Thyroid gland (tissue), 4 donors: ENCODE data around the gene PDE5A. TPM values are rescaled to one million over a fixed set of nuclear protein-coding genes. Genes with fewer than 3 reads are reported as not detected.
"Not testable (repeated sequence)": the region's sequence is repeated elsewhere in the genome, so short reads cannot be mapped to it uniquely, and the experiment has no call there.

Experiments used
- DNase-seq, 2 donors: peaks; one replicate each; pipeline ENCODE4 v3.0.0-alpha.2; 2019
- H3K27ac ChIP-seq, 3 donors: fragments of 200-600 bp; sonication (generic); 1 replicate in 2 of 3; 2 replicates in 1 of 3; pipeline ENCODE4 v1.5.1; 2016 to 2019; ENCODE audit warnings: mild to moderate bottlenecking in 1 of 3, moderate library complexity in 1 of 3
- H3K27me3 ChIP-seq: fragments of 200-600 bp; sonication (generic); one replicate; pipeline ENCODE4 v1.5.1; 2019
- H3K36me3 ChIP-seq, 2 donors: fragments of 200-600 bp; sonication (generic); one replicate each; pipeline ENCODE4 v1.5.1; 2016 to 2019
- H3K4me1 ChIP-seq, 2 donors: fragments of 200-600 bp; sonication (generic); one replicate each; pipeline ENCODE4 v1.5.1; 2017 to 2019
- H3K4me3 ChIP-seq, 3 donors: fragments of 200-600 bp; sonication (generic); replicated peaks in 1 of 3; 1 replicate in 2 of 3; 2 replicates in 1 of 3; pipeline ENCODE4 v1.5.1; 2016; ENCODE audit warnings: mild to moderate bottlenecking in 1 of 3
- H3K9me3 ChIP-seq: fragments of 200-600 bp; sonication (generic); one replicate; pipeline ENCODE4 v1.5.1; 2017
- CTCF ChIP-seq, 6 experiments: fragments of 200-600 bp in 3 of 6; fragments of 450-650 bp in 3 of 6; sonication (generic) in 3 of 6; IDR thresholded peaks; one replicate each; pipeline ENCODE4 v1.5.1; 2016 to 2019; ENCODE audit warnings: antibody characterized with exemption in 6 of 6, mild to moderate bottlenecking in 2 of 6, inconsistent platforms in 1 of 6, moderate library complexity in 1 of 6
- POLR2A ChIP-seq, 2 donors: fragments of 450-650 bp; IDR thresholded peaks; one replicate each; pipeline ENCODE4 v1.6.1; 2017; ENCODE audit warnings: antibody characterized with exemption in 2 of 2, mild to moderate bottlenecking in 2 of 2, moderate library complexity in 1 of 2
- WGBS, 2 donors: methylation state at CpG; one replicate each; pipeline ENCODE4 v1.1.5; 2017; 5-methylcytosine and 5-hydroxymethylcytosine counted together
- intact Hi-C: fragments of 100-400 bp; cut with DNase I; formaldehyde crosslinking; loops from one replicate; pipeline ENCODE4 v1.15.1; 2023
- total RNA-seq, 4 donors: library from RNA; depleted of rRNA; stranded (reverse); fragments of >200 nt; gene quantifications; one replicate each; pipeline ENCODE4 v1.2.3, GENCODE V29; 2016

The PDE5A gene
- total RNA-seq, 4 donors from 2014 or later = 20.9 to 74.0 (median 30.2) TPM

GRCh38 chr4:119479180-119479808, 149.3 kb downstream of the PDE5A start:
- intact Hi-C loops = no loop called here
- H3K9me3 ChIP-seq = no peaks in the 10 kb centered on the region
- no peak overlapping the region for H3K4me3 ChIP-seq
- no peaks in the 10 kb centered on the region for H3K36me3 ChIP-seq
- no peaks in the 10 kb centered on the region for H3K4me1 ChIP-seq
- H3K27me3 ChIP-seq = no peaks in the 10 kb centered on the region
- no peak for DNase-seq
- no peak for TF ChIP-seq CTCF (IDR thresholded peaks at IDR 0.05)
- no peak for TF ChIP-seq POLR2A (IDR thresholded peaks at IDR 0.05)
- H3K27ac ChIP-seq = no peak overlapping the region
- WGBS, 2 donors = 98 to 100% methylated on average over 2 of the region's 2 CpGs

GRCh38 chr4:119478446-119479179, 150.0 kb downstream of the PDE5A start:
- TF ChIP-seq POLR2A (IDR thresholded peaks at IDR 0.05) (no peak), CTCF (IDR thresholded peaks at IDR 0.05) (no peak)
- no peak overlapping the region for H3K27ac ChIP-seq
- H3K9me3 ChIP-seq = no peaks in the 10 kb centered on the region
- no peak for DNase-seq
- H3K4me1 ChIP-seq = no peaks in the 10 kb centered on the region
- intact Hi-C loops = no loop called here
- H3K27me3 ChIP-seq = no peaks in the 10 kb centered on the region
- H3K36me3 ChIP-seq = no peaks in the 10 kb centered on the region
- no peak overlapping the region for H3K4me3 ChIP-seq

- no peak for TF ChIP-seq POLR2A (IDR thresholded peaks at IDR 0.05)
- no peak for TF ChIP-seq CTCF (IDR thresholded peaks at IDR 0.05)
- Histone ChIP-seq H3K4me3 (no peak overlapping the region), H3K4me1 (no peaks in the 10 kb centered on the region), H3K27ac (no peak overlapping the region), H3K36me3 (no peaks in the 10 kb centered on the region), H3K27me3 (no peaks in the 10 kb centered on the region), H3K9me3 (no peaks in the 10 kb centered on the region)
- intact Hi-C loops = no loop called here
- no peak for DNase-seq
These were observed 151.1 kb downstream of the PDE5A start for GRCh38 chr4:119477412-119478053.

- Histone ChIP-seq H3K4me3 (no peak overlapping the region), H3K36me3 (no peaks in the 10 kb centered on the region), H3K27ac (no peak overlapping the region), H3K4me1 (no peaks in the 10 kb centered on the region), H3K9me3 (no peaks in the 10 kb centered on the region), H3K27me3 (no peaks in the 10 kb centered on the region)
- no peak for DNase-seq
- 65 to 78% methylated on average over 3 of the region's 3 CpGs for WGBS, 2 donors
- intact Hi-C loops = no loop called here
- TF ChIP-seq POLR2A (IDR thresholded peaks at IDR 0.05) (no peak), CTCF (IDR thresholded peaks at IDR 0.05) (no peak)
These were observed 157.3 kb downstream of the PDE5A start for GRCh38 chr4:119471259-119471658.

GRCh38 chr4:119470737-119471063, 157.9 kb downstream of the PDE5A start:
- H3K27me3 ChIP-seq, H3K4me3 ChIP-seq, H3K4me1 ChIP-seq, intact Hi-C loops, H3K27ac ChIP-seq, H3K36me3 ChIP-seq, H3K9me3 ChIP-seq, DNase-seq: not testable (repeated sequence)

- 84 to 92% methylated on average over 2 of the region's 2 CpGs for WGBS, 2 donors
- H3K4me3 ChIP-seq, H3K4me1 ChIP-seq, intact Hi-C loops, H3K36me3 ChIP-seq, H3K9me3 ChIP-seq, H3K27me3 ChIP-seq, DNase-seq, H3K27ac ChIP-seq: not testable (repeated sequence)
These were observed 158.4 kb downstream of the PDE5A start for GRCh38 chr4:119470021-119470736.

- H3K9me3 ChIP-seq, H3K27ac ChIP-seq, H3K4me3 ChIP-seq, DNase-seq, H3K4me1 ChIP-seq, H3K27me3 ChIP-seq, H3K36me3 ChIP-seq, intact Hi-C loops: not testable (repeated sequence)
- 87 to 96% methylated on average over 3 of the region's 3 CpGs for WGBS, 2 donors
These were observed 159.6 kb downstream of the PDE5A start for GRCh38 chr4:119469039-119469438.

- H3K27ac ChIP-seq, DNase-seq, H3K4me3 ChIP-seq, H3K4me1 ChIP-seq, H3K9me3 ChIP-seq, H3K27me3 ChIP-seq, H3K36me3 ChIP-seq, intact Hi-C loops: not testable (repeated sequence)
- 63 to 79% methylated on average over 3 of the region's 3 CpGs for WGBS, 2 donors
These were observed 165.9 kb downstream of the PDE5A start for GRCh38 chr4:119462733-119463132.
